A549 (cell line): ENCODE data around the gene ADSS1. TPM values are rescaled to one million over a fixed set of nuclear protein-coding genes. Genes with fewer than 3 reads are reported as not detected.

Source experiments
- ATAC-seq, 2 experiments: fragments of 200-7000 bp in 1 of 2; fragments of >200 bp in 1 of 2; cut with Nextera tagmentation in 1 of 2; cut with Tn5 transposase in 1 of 2; 3 replicates each; pipeline versions ENCODE4 v1.8.0 to v1.9.1; 2018 to 2020; ENCODE audit warnings: mild to moderate bottlenecking in 1 of 2, moderate library complexity in 1 of 2
- CTCF ChIA-PET: fragments of 300-600 bp; sonication (Branson Sonifier 250); formaldehyde crosslinking; extraction: SDS; loops from one replicate; lab custom pipeline; 2021; ENCODE audit warnings: antibody characterized with exemption, inconsistent platforms; lab: Yijun Ruan, JAX
- POLR2A ChIA-PET: fragments of 350-600 bp; formaldehyde crosslinking; extraction: SDS; loops from one replicate; lab custom pipeline; 2021; ENCODE audit warnings: antibody characterized with exemption, inconsistent platforms; lab: Yijun Ruan, JAX
- DNase-seq, 2 experiments: peaks; one replicate each; pipeline versions ENCODE4 v3.0.0 to v3.0.0-alpha.2; 2011 to 2016; ENCODE audit warnings: low read depth in 1 of 2, low spot score in 1 of 2
- FAIRE-seq: peaks from 2 replicates; lab custom pipeline; 2011; peaks lifted over from hg19 to GRCh38; lab: Jason Lieb, UNC
- H3K27ac ChIP-seq, 2 experiments: fragments of >200 bp; sonication (Bioruptor Twin); formaldehyde crosslinking; 3 replicates each; pipeline ENCODE4 v1.5.1; 2016 to 2017
- H3K4me1 ChIP-seq: fragments of >200 bp; sonication (Bioruptor Twin); formaldehyde crosslinking; 3 replicates; pipeline ENCODE4 v1.6.1; 2016
- H3K4me2 ChIP-seq: fragments of >200 bp; sonication (Bioruptor Twin); formaldehyde crosslinking; 3 replicates; pipeline ENCODE4 v1.6.1; 2016
- H3K4me3 ChIP-seq: fragments of >200 bp; sonication (Bioruptor Twin); formaldehyde crosslinking; 3 replicates; pipeline ENCODE4 v1.5.1; 2016
- H3K9me3 ChIP-seq: fragments of >200 bp; sonication (Bioruptor Twin); formaldehyde crosslinking; 3 replicates; pipeline ENCODE4 v1.6.1; 2016
- BHLHE40 ChIP-seq: IDR thresholded peaks from 2 replicates; pipeline ENCODE4 v1.6.1; 2012; ENCODE audit warnings: low read depth, low read length, inconsistent platforms
- CBX8 ChIP-seq: fragments of 200-600 bp; sonication (generic); IDR thresholded peaks from 2 replicates; pipeline ENCODE4 v1.6.1; 2016
- CHD2 ChIP-seq: fragments of 150-350 bp; IDR thresholded peaks from 2 replicates; pipeline ENCODE4 v1.6.1; 2014; ENCODE audit warnings: low read length; ENCODE audit not compliant: partially characterized antibody
- FOXS1 ChIP-seq: fragments of 250-450 bp; sonication (Bioruptor Pico); IDR thresholded peaks from 2 replicates; pipeline ENCODE4 v1.5.0; 2020; ENCODE audit warnings: mild to moderate bottlenecking, moderate library complexity
- GATA3 ChIP-seq: IDR thresholded peaks from 2 replicates; pipeline ENCODE4 v1.6.1; 2012; ENCODE audit warnings: borderline replicate concordance
- HOXA7 ChIP-seq: fragments of 250-450 bp; sonication (Bioruptor Pico); IDR thresholded peaks from 2 replicates; pipeline ENCODE4 v1.5.0; 2020; ENCODE audit warnings: mild to moderate bottlenecking, moderate library complexity
- HOXB5 ChIP-seq: fragments of 250-450 bp; sonication (Bioruptor Pico); IDR thresholded peaks from 2 replicates; pipeline ENCODE4 v1.5.0; 2020; ENCODE audit warnings: mild to moderate bottlenecking, moderate library complexity
- JUN ChIP-seq, 2 experiments: fragments of >200 bp; sonication (Bioruptor Twin); formaldehyde crosslinking; IDR thresholded peaks; 2 replicates in 1 of 2; 3 replicates in 1 of 2; pipeline ENCODE4 v1.6.1; 2016 to 2017
- KDM1A ChIP-seq: fragments of 200-600 bp; sonication (generic); IDR thresholded peaks from 2 replicates; pipeline ENCODE4 v1.6.1; 2016; ENCODE audit warnings: low read depth, mild to moderate bottlenecking
- MYC ChIP-seq: IDR thresholded peaks from 2 replicates; pipeline ENCODE4 v1.6.1; 2012; ENCODE audit warnings: mild to moderate bottlenecking, inconsistent platforms, low read length, improper control_type of control experiment, borderline replicate concordance
- NR3C1 ChIP-seq: fragments of >200 bp; sonication (Bioruptor Twin); formaldehyde crosslinking; IDR thresholded peaks from 3 replicates; pipeline ENCODE4 v1.6.1; 2017
- PHF8 ChIP-seq: fragments of 200-600 bp; sonication (generic); IDR thresholded peaks from 2 replicates; pipeline ENCODE4 v1.6.1; 2016; ENCODE audit warnings: low read depth, mild to moderate bottlenecking, antibody characterized with exemption, moderate library complexity, borderline replicate concordance
- POLR2A ChIP-seq: IDR thresholded peaks from 2 replicates; pipeline ENCODE4 v1.6.1; 2012; ENCODE audit warnings: mild to moderate bottlenecking, low read length
- POLR2AphosphoS2 ChIP-seq: conservative IDR thresholded peaks from 2 replicates; pipeline ENCODE4 v1.6.1; 2012; ENCODE audit warnings: low read length, improper control_type of control experiment, inconsistent platforms
- RAD21 ChIP-seq, 2 experiments: fragments of >200 bp in 1 of 2; sonication (Bioruptor Twin) in 1 of 2; formaldehyde crosslinking in 1 of 2; IDR thresholded peaks in 1 of 2; conservative IDR thresholded peaks in 1 of 2; 2 replicates in 1 of 2; 3 replicates in 1 of 2; pipeline ENCODE4 v1.6.1; 2012 to 2018; ENCODE audit warnings: inconsistent platforms in 1 of 2
- RCOR1 ChIP-seq: fragments of 150-350 bp; IDR thresholded peaks from 2 replicates; pipeline ENCODE4 v1.6.1; 2014; ENCODE audit warnings: antibody characterized with exemption, low read length, low read depth
- SREBF2 ChIP-seq: fragments of 450-650 bp; IDR thresholded peaks from 2 replicates; pipeline ENCODE4 v1.6.1; 2014; ENCODE audit warnings: mild to moderate bottlenecking, moderate library complexity
- ZC3H11A ChIP-seq: fragments of 450-650 bp; IDR thresholded peaks from 2 replicates; pipeline ENCODE4 v1.6.1; 2014; ENCODE audit warnings: antibody characterized with exemption, mild to moderate bottlenecking
- ZNF302 ChIP-seq: fragments of 250-450 bp; sonication (Bioruptor Pico); IDR thresholded peaks from 2 replicates; pipeline ENCODE4 v1.9.0; 2021; ENCODE audit warnings: inconsistent platforms, mild to moderate bottlenecking, moderate library complexity
- WGBS: methylation state at CpG from one replicate; pipeline ENCODE4 v1.1.6; 2017; ENCODE audit errors: missing lambda C conversion rate; 5-methylcytosine and 5-hydroxymethylcytosine counted together
- polyA plus RNA-seq, 4 experiments: library from polyadenylated mRNA; depleted of rRNA in 3 of 4; stranded (reverse); fragments of >200 nt; fragmentation: RNase III in 1 of 4; extraction: RNeasy Plus Mini Kit Qiagen cat#74134 plus additional on column Dnase treatment in 1 of 4; gene quantifications; 2 replicates in 3 of 4; 3 replicates in 1 of 4; pipeline ENCODE4 v1.2.3, GENCODE V29; 2011 to 2017
- TF ChIP-seq, protein P1 (sequence below): fragments of 150-350 bp; IDR thresholded peaks from 2 replicates; pipeline ENCODE4 v1.6.1; 2014; ENCODE audit warnings: low read depth, mild to moderate bottlenecking, low read length
- TF ChIP-seq, protein P2 (sequence below): fragments of 450-650 bp; IDR thresholded peaks from 2 replicates; pipeline ENCODE4 v1.6.1; 2014; ENCODE audit warnings: antibody characterized with exemption
- TF ChIP-seq, protein P3 (sequence below): fragments of 250-450 bp; sonication (Bioruptor Pico); IDR thresholded peaks from 2 replicates; pipeline ENCODE4 v1.5.0; 2020; ENCODE audit warnings: low read depth, mild to moderate bottlenecking, moderate library complexity
- TF ChIP-seq, protein P4 (sequence below): IDR thresholded peaks from 2 replicates; pipeline ENCODE4 v1.6.1; 2012
- TF ChIP-seq, protein P5 (sequence below): fragments of >200 bp; sonication (Bioruptor Twin); formaldehyde crosslinking; IDR thresholded peaks from 3 replicates; pipeline ENCODE4 v1.5.1; 2016

ADSS1 gene
- polyA plus RNA-seq, 2 of the 4 experiments (the other 2 are of a cell fraction): 6.2 to 10.1 TPM

DNA sequence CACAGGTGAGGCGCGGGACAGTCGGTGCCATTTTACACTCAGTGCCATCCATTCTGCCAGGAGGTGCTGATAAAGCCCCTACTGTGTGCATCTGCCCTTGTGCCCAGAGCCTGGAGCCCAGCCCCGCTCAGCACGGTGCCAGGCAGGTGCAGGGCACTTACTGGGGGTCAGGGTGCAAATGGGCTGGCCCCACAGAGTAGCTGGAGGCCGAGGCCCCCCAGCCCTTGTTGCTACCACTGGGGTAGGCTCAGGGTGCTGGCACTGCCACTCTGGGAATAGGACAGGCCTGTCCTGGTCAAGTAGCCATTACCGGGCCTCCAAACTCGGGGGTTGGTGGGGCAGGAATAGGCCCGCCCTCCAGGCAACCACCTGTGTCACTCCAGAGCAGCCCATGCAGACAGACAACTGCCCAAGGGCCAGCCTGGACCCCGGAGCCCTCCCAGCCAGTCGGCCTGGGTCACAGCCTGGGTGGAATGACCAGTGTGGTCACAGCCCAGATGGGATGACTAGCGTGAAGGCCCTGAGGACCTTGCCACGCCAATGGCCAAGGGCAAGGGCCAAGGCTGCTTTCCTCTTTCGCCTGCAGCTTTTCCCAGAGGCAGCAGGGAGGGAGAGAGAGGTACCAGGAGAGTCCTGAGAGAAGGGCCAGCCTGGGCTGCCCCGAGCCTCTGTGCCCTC, 31.6 kb upstream of the ADSS1 start:
- TF ChIP-seq RCOR1: no peak
- TF ChIP-seq JUN (IDR thresholded peaks at IDR 0.05): no peak
- TF ChIP-seq FOXS1 (CRISPR knock-in tag): no peak
- TF ChIP-seq CHD2: no peak
- no peak for TF ChIP-seq SREBF2
- TF ChIP-seq GATA3: no peak
- no peak for TF ChIP-seq MYC
- no peak for TF ChIP-seq CBX8
- TF ChIP-seq HOXB5 (CRISPR knock-in tag): no peak
- no peak for TF ChIP-seq HOXA7
- TF ChIP-seq KDM1A: no peak
- no peak for TF ChIP-seq RAD21 (conservative IDR thresholded peaks at IDR 0.05 in 1 of 2, IDR thresholded peaks at IDR 0.05 in 1 of 2)
- TF ChIP-seq ZC3H11A: no peak
- no peak for TF ChIP-seq ZNF302 (CRISPR knock-in tag)
- TF ChIP-seq, protein P1, sequence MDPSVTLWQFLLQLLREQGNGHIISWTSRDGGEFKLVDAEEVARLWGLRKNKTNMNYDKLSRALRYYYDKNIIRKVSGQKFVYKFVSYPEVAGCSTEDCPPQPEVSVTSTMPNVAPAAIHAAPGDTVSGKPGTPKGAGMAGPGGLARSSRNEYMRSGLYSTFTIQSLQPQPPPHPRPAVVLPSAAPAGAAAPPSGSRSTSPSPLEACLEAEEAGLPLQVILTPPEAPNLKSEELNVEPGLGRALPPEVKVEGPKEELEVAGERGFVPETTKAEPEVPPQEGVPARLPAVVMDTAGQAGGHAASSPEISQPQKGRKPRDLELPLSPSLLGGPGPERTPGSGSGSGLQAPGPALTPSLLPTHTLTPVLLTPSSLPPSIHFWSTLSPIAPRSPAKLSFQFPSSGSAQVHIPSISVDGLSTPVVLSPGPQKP: no peak
- no peak for ATAC-seq
- ChIA-PET POLR2A (no interaction called here), CTCF (interaction anchor here (1.6 to 13.1 kb wide), 3 partner anchors 11 to 27 kb away, joined by 8 to 143 read pairs (median 18); no protein-coding TSS in a partner anchor)
- no peaks in the 10 kb centered on the region for H3K9me3 ChIP-seq
- no peak overlapping the region for H3K4me3 ChIP-seq
- FAIRE-seq: no peak
- H3K27ac ChIP-seq: peak overlapping the region in 1 of 2 experiments; percentile 98; a peak in 4 of 6 replicates
- peak overlapping the region; percentile 86 for H3K4me2 ChIP-seq
- no peak for DNase-seq
- WGBS: 85% methylated on average over 11 of the region's 15 CpGs
- H3K4me1 ChIP-seq: peaks cover 80% of the 10 kb centered on the region

DNA sequence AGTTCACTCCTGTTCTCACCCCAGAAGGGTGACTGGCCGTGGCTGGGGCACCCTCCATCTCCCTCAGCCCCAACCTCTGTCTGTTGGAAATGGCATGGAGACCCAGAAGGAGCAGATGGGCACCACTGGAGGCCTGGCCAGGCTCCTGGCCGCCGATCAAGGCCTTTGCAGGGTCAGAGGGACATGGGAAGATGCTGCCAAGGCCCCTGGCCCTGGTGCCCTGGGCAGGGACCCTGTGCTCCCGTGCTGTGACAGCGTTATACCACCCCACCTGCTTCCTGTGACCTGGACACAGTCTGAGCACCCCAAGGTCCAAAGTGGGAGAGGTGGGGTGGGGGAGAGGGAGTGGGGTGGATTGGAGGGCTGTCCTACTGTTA, 31.1 kb upstream of the ADSS1 start:
- 88% methylated on average over 4 of the region's 5 CpGs for WGBS

More for the DNA sequence above, 31.1 kb upstream of the ADSS1 start:
- ChIA-PET CTCF (interaction anchor here (0.9 to 13.1 kb wide), 3 partner anchors 12 to 15 kb away, joined by 3 to 143 read pairs (median 18); no protein-coding TSS in a partner anchor), POLR2A (interaction anchor here (2.2 kb wide), 1 partner anchor 16 kb away, joined by 4 read pairs; no protein-coding TSS in a partner anchor)
- FAIRE-seq (no peak), DNase-seq (no peak), ATAC-seq (no peak)
- H3K4me1 ChIP-seq: peaks cover 83% of the 10 kb centered on the region
- H3K4me3 ChIP-seq: no peak overlapping the region
- H3K4me2 ChIP-seq: peak overlapping the region; percentile 86
- peak overlapping the region in 1 of 2 experiments; percentile 98; a peak in 4 of 6 replicates for H3K27ac ChIP-seq
- TF ChIP-seq, protein P2, sequence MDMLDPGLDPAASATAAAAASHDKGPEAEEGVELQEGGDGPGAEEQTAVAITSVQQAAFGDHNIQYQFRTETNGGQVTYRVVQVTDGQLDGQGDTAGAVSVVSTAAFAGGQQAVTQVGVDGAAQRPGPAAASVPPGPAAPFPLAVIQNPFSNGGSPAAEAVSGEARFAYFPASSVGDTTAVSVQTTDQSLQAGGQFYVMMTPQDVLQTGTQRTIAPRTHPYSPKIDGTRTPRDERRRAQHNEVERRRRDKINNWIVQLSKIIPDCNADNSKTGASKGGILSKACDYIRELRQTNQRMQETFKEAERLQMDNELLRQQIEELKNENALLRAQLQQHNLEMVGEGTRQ: no peak
- TF ChIP-seq, protein P3, sequence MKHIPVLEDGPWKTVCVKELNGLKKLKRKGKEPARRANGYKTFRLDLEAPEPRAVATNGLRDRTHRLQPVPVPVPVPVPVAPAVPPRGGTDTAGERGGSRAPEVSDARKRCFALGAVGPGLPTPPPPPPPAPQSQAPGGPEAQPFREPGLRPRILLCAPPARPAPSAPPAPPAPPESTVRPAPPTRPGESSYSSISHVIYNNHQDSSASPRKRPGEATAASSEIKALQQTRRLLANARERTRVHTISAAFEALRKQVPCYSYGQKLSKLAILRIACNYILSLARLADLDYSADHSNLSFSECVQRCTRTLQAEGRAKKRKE (CRISPR knock-in tag): no peak
- TF ChIP-seq POLR2A (no peak), NR3C1 (no peak), HOXB5 (CRISPR knock-in tag) (no peak), POLR2AphosphoS2 (no peak), RCOR1 (no peak), BHLHE40 (no peak), PHF8 (no peak)
- TF ChIP-seq, protein P4, sequence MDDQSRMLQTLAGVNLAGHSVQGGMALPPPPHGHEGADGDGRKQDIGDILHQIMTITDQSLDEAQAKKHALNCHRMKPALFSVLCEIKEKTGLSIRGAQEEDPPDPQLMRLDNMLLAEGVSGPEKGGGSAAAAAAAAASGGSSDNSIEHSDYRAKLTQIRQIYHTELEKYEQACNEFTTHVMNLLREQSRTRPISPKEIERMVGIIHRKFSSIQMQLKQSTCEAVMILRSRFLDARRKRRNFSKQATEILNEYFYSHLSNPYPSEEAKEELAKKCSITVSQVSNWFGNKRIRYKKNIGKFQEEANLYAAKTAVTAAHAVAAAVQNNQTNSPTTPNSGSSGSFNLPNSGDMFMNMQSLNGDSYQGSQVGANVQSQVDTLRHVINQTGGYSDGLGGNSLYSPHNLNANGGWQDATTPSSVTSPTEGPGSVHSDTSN: no peak
- TF ChIP-seq, protein P5, sequence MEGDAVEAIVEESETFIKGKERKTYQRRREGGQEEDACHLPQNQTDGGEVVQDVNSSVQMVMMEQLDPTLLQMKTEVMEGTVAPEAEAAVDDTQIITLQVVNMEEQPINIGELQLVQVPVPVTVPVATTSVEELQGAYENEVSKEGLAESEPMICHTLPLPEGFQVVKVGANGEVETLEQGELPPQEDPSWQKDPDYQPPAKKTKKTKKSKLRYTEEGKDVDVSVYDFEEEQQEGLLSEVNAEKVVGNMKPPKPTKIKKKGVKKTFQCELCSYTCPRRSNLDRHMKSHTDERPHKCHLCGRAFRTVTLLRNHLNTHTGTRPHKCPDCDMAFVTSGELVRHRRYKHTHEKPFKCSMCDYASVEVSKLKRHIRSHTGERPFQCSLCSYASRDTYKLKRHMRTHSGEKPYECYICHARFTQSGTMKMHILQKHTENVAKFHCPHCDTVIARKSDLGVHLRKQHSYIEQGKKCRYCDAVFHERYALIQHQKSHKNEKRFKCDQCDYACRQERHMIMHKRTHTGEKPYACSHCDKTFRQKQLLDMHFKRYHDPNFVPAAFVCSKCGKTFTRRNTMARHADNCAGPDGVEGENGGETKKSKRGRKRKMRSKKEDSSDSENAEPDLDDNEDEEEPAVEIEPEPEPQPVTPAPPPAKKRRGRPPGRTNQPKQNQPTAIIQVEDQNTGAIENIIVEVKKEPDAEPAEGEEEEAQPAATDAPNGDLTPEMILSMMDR: no peak
- no peaks in the 10 kb centered on the region for H3K9me3 ChIP-seq
